Activated CD4-positive, alpha-beta T cell treated with anti-CD3 and anti-CD28 coated beads, Interleukin-2, amount 10 ng/mL, durations not matched to agents 24 days and 14 days (primary cell): ENCODE results near the gene PDK3. TPM values are rescaled to one million over a fixed set of nuclear protein-coding genes. Genes with fewer than 3 reads are reported as not detected.

Experiments used
- DNase-seq: peaks from one replicate; pipeline ENCODE4 v3.0.0; 2022
- H3K27ac Mint-ChIP-seq: one replicate; pipeline ENCODE4 v1.8.0; 2022; ENCODE audit warnings: mild to moderate bottlenecking, mixed read lengths
- H3K27me3 Mint-ChIP-seq: one replicate; pipeline ENCODE4 v1.8.0; 2022; ENCODE audit warnings: mixed read lengths
- H3K36me3 Mint-ChIP-seq: one replicate; pipeline ENCODE4 v1.8.0; 2022; ENCODE audit warnings: low read depth, mild to moderate bottlenecking, mixed read lengths
- H3K4me1 Mint-ChIP-seq: one replicate; pipeline ENCODE4 v1.8.0; 2021; ENCODE audit warnings: mixed read lengths
- H3K4me3 Mint-ChIP-seq: one replicate; pipeline ENCODE4 v1.8.0; 2022; ENCODE audit warnings: mild to moderate bottlenecking, moderate library complexity, mixed read lengths
- H3K9me3 Mint-ChIP-seq: one replicate; pipeline ENCODE4 v1.8.0; 2021; ENCODE audit warnings: mixed read lengths
- intact Hi-C: fragments of 100-400 bp; cut with micrococcal nuclease; formaldehyde crosslinking; loops from one replicate; pipeline ENCODE4 v1.15.1; 2023
- total RNA-seq: library from RNA; stranded (reverse); gene quantifications from 2 replicates; pipeline ENCODE4 v1.2.3, GENCODE V29; 2022

PDK3 gene
- total RNA-seq, 1 donor from 2014 or later = 26.3 TPM

DNA sequence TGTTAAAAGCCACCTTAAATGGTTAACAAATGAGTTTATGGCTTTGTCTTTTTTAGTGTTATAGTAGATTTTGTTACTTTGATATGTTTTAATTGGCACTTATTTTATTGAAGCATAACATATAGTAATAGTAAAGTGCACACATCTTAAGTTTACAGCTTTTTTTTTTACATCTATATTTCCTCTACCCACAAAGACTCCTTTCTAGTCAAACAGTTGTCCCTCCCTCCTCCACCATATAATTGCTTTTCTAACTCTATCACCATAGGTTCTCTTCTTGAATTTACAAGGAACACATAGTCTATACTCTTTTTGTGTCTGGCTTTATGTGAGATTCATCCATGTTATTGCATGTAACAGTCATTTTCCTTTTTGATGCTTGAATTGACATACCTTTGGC lies 71.5 kb downstream of the PDK3 start:
- H3K9me3 Mint-ChIP-seq = no peaks in the 10 kb centered on the region
- intact Hi-C loops = no loop called here
- peaks cover 33% of the 10 kb centered on the region for H3K36me3 Mint-ChIP-seq
- no peaks in the 10 kb centered on the region for H3K4me1 Mint-ChIP-seq
- no peak for DNase-seq
- H3K27ac Mint-ChIP-seq = no peak overlapping the region
- no peak overlapping the region for H3K4me3 Mint-ChIP-seq
- no peaks in the 10 kb centered on the region for H3K27me3 Mint-ChIP-seq

DNA sequence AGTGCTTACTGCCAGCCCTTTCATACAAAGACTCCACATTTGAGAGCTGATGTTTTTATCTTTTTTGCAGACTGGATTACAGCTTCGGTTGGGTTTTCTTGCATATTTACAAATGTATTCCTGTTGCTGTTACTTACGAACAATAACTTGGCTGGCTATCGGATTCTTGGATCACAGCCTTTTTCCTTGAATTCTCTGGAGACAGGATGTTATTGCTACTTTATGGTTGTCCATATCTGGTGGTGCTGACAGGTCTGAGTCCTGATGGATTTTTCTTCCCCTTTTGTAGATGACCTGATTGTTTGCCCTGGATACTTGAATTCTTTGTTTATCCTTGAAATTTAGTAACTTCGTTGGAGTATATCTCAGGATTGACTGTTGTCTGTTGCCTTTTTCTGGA lies 77.7 kb downstream of the PDK3 start:
- peaks cover 22% of the 10 kb centered on the region for H3K36me3 Mint-ChIP-seq
- no peaks in the 10 kb centered on the region for H3K9me3 Mint-ChIP-seq
- no peaks in the 10 kb centered on the region for H3K4me1 Mint-ChIP-seq
- H3K4me3 Mint-ChIP-seq = no peak overlapping the region
- DNase-seq = no peak
- H3K27ac Mint-ChIP-seq = no peak overlapping the region
- no peaks in the 10 kb centered on the region for H3K27me3 Mint-ChIP-seq
- intact Hi-C loops = no loop called here

DNA sequence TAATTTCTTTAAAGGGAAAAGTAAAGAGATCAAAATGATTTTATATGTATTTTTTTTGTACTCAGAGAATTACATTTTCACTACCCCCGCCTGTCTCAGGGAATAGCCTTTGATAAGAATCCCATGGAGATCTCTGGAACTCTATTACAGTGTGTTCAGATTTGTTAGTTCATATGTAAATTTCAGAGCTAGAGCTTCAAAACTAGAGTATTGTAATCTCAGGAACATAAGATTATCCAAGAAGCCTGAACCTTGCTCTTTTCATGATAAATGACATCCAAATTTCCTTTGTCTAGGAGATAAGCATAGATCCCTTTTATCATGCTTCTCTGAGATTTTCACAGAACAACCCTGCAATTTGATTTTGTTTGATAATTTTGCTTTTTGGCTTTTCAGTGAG lies 82.9 kb downstream of the PDK3 start:
- intact Hi-C loops = no loop called here
- Mint-ChIP-seq H3K36me3 (peaks cover 8% of the 10 kb centered on the region), H3K27ac (no peak overlapping the region), H3K4me3 (no peak overlapping the region), H3K9me3 (no peaks in the 10 kb centered on the region), H3K27me3 (no peaks in the 10 kb centered on the region), H3K4me1 (no peaks in the 10 kb centered on the region)
- no peak for DNase-seq

DNA sequence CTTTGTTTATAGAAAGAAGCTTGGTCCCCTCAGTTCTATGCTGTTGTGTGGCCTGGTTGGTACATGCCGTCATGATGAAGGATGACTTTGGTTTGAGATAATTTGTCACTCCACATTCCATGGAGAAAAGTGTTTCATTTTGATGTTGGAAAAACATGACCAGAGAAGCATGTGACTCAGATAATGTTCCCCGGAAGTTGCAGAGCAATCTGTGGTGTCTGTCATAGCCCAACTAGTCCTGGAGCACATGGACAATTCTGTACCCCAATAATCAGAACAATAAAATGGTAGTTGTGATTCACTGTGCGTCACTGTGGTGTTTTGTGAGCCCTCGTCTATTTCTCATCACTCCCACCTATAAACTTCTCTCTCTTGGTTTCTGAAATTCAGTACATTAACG lies 85.1 kb downstream of the PDK3 start:
- no peak for DNase-seq
- no peaks in the 10 kb centered on the region for H3K27me3 Mint-ChIP-seq
- intact Hi-C loops = no loop called here
- H3K4me1 Mint-ChIP-seq = no peaks in the 10 kb centered on the region
- H3K36me3 Mint-ChIP-seq = no peaks in the 10 kb centered on the region
- H3K4me3 Mint-ChIP-seq = no peak overlapping the region
- no peaks in the 10 kb centered on the region for H3K9me3 Mint-ChIP-seq
- no peak overlapping the region for H3K27ac Mint-ChIP-seq

DNA sequence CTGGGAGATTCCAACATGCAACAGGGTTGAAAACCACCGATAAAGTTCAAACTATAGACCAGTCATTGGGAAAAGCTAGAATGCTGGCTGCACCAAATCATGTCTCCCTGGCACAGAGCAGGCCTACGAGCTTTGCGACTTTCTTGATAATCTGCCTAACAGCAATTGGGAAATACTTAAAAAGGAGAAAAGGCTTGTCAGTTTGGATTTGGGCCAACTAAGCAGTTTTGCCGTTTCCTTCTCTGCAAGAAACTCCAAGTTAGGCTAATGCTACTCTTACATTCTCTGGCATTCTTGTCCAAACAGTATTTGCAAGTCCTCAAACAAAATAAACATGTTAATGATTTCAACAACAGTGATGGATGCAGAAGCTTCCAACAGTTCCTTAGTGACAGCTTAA lies 87.9 kb downstream of the PDK3 start:
- intact Hi-C loops = no loop called here
- Mint-ChIP-seq H3K27me3 (no peaks in the 10 kb centered on the region), H3K4me3 (no peak overlapping the region), H3K4me1 (no peaks in the 10 kb centered on the region), H3K27ac (no peak overlapping the region), H3K36me3 (no peaks in the 10 kb centered on the region), H3K9me3 (no peaks in the 10 kb centered on the region)
- DNase-seq = no peak

DNA sequence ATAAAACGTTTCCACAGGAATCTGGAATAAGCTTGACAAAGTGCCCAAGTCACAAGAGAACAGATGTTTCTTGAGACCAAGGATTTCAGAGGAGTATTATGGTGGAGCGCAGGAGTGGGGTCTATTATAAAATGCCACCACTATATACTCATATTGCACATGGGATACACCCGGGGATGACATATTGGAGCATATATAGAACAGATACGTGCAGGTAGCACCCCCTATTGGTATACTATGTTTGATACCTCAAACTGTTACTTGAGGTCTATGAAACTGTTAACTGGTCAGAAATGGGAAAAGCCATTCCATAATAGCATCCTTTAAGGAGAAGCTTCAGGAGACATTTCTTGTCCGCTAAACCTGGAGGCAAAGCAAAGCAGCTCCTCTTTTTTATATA lies 96.0 kb downstream of the PDK3 start:
- no peaks in the 10 kb centered on the region for H3K9me3 Mint-ChIP-seq
- no peaks in the 10 kb centered on the region for H3K27me3 Mint-ChIP-seq
- DNase-seq = no peak
- intact Hi-C loops = no loop called here
- H3K27ac Mint-ChIP-seq = no peak overlapping the region
- H3K4me1 Mint-ChIP-seq = no peaks in the 10 kb centered on the region
- H3K4me3 Mint-ChIP-seq = no peak overlapping the region
- H3K36me3 Mint-ChIP-seq = no peaks in the 10 kb centered on the region

DNA sequence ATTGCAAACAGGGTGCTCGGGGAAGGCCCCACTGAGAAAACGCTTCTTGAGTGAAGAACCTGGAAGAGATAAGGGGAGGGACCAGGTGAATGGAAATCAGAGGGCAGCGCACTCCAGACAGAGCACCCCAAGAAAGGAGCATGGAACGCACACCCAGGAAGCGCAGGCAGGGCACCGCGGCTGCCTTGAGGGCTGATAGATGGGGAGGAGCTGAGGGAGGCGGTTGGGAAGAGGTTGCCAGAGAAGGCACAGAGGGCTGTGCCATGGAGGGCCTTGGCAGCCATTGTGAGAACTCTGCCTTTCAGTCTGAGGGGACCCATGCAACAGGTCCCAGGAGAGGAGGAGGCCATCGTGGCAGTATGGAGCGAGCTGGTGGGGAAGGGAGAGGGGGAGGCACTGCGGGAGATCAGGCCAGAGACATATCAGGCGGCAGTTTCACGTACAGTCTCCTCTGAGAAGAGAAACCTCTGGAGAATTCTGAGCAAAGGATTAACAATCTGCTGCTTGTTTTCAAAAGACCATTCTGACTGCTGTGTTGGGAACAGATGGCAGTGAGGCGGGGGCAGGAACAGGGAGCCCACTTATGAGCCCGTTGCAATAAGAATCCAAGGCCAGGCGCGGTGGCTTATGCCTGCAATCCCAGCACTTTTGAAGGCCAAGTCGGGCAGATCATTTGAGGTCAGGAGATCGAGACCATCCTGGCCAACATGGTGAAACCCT lies 98.4 kb downstream of the PDK3 start:
- Mint-ChIP-seq H3K9me3 (no peaks in the 10 kb centered on the region), H3K4me3 (no peak overlapping the region), H3K4me1 (no peaks in the 10 kb centered on the region), H3K27me3 (no peaks in the 10 kb centered on the region), H3K27ac (no peak overlapping the region), H3K36me3 (no peaks in the 10 kb centered on the region)
- DNase-seq = no peak
- intact Hi-C loops = no loop called here

DNA sequence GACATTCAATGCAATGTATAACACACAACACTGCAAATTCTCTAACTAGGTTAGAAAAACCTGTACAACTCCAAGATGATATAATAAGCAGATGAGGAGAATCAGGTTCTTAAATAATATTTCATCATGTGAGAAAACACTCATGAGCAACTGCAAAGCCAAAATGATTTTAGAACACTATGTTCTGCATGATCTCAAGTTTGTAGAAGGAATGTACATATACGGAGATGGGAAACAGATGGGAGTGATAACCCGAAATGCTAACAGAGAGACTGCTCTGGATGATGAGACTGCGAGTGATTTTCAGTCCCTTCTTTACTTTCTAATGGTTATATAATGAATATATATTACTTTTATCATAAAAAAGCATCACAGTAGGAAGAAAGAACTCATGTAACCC lies 101.2 kb downstream of the PDK3 start:
- Mint-ChIP-seq H3K4me3 (no peak overlapping the region), H3K27me3 (no peaks in the 10 kb centered on the region), H3K36me3 (no peaks in the 10 kb centered on the region), H3K4me1 (no peaks in the 10 kb centered on the region), H3K27ac (no peak overlapping the region), H3K9me3 (no peaks in the 10 kb centered on the region)
- intact Hi-C loops = no loop called here
- no peak for DNase-seq

DNA sequence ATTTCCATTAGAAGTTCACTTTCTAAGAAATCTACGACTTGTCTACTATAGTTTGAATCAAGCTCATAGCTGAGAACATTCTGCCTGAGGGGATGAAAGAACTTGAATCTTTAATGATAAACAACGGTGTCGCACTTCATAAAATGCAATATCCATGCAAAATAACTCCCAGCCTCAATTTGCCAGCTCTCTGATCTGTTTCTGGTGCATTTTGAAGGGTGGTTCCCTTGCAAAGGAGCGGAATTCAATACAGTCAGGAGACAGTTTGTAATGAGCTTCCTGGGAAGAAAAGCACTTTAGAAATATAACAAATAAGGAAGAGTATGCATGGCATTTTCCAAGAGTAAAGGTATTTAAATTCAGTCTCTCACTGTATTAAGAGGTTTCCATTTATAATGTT lies 102.1 kb downstream of the PDK3 start:
- no peak for DNase-seq
- Mint-ChIP-seq H3K9me3 (no peaks in the 10 kb centered on the region), H3K36me3 (no peaks in the 10 kb centered on the region), H3K27ac (no peak overlapping the region), H3K4me3 (no peak overlapping the region), H3K27me3 (no peaks in the 10 kb centered on the region), H3K4me1 (no peaks in the 10 kb centered on the region)
- intact Hi-C loops = no loop called here

DNA sequence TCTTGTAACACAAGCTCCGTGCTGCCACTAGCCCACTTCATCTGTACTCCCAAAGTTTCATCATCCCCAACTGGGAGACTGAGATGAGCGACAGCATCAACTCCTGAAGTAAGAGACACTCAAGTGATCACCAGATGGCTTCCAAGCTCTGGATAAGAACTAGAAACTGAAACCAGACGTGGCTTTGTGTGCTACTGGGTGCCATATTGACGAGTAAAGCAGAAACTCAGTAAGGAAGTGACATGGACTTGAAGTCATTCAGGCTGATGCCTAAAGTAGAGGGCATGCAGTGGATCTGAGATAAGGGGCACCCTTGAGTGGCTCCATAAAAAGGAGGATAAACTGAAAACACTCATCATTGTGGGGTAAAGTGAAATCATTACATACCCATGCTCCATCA lies 109.7 kb downstream of the PDK3 start:
- Mint-ChIP-seq H3K27ac (no peak overlapping the region), H3K36me3 (no peaks in the 10 kb centered on the region), H3K27me3 (no peaks in the 10 kb centered on the region), H3K4me1 (no peaks in the 10 kb centered on the region), H3K4me3 (no peak overlapping the region), H3K9me3 (no peaks in the 10 kb centered on the region)
- no peak for DNase-seq
- intact Hi-C loops = no loop called here

DNA sequence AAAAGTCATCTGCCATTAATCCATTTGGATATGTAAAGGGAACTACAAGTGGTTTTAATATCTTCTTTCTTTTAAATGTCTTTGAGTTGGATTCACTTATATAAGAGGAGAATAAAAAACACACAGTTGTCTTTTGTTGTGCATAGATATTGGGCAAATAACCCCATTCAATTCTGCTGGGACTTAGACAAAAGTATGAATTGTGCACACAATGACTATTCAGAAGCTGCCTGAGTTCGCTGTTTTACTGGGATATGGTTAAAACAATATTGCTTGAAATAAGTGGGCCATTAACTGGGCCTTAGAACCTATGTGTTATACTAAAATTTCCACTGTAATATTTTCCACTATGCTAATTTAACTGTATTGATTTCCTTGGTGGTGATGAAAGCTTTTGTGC lies 110.4 kb downstream of the PDK3 start:
- Mint-ChIP-seq H3K4me3 (no peak overlapping the region), H3K4me1 (no peaks in the 10 kb centered on the region), H3K36me3 (no peaks in the 10 kb centered on the region), H3K27me3 (no peaks in the 10 kb centered on the region), H3K27ac (no peak overlapping the region), H3K9me3 (no peaks in the 10 kb centered on the region)
- no peak for DNase-seq
- intact Hi-C loops = no loop called here

DNA sequence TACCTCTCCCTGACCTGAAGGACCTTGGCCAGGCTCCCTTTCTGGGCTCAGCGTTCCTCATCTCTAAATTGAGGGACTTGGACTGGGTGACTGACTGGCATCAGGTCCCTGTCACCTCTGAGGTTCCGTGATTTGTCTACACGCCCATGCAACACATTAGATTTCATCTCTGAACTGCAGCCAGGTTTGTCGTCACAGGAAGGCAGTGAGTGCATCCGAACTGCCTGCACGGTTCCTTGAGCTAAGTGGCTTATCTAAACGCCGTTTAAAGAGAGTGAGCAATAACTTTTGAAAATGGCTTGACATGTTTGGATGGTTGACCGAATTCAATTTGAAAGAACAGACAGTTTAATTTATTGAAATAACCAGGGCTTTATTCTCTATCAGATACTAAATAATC lies 112.0 kb downstream of the PDK3 start:
- Mint-ChIP-seq H3K36me3 (no peaks in the 10 kb centered on the region), H3K4me3 (no peak overlapping the region), H3K4me1 (no peaks in the 10 kb centered on the region), H3K27ac (no peak overlapping the region), H3K27me3 (no peaks in the 10 kb centered on the region), H3K9me3 (no peaks in the 10 kb centered on the region)
- intact Hi-C loops = no loop called here
- DNase-seq = no peak

Other genes with a start within 250 kb of the PDK3 start
- gene SUPT20HL2, start 151.2 kb upstream of the PDK3 start, total RNA-seq = 0.09 TPM in 1 of 2 replicates, not detected in the other
- not detected in 2 replicates for gene SUPT20HL1, start 104.6 kb upstream of the PDK3 start, total RNA-seq
- gene PCYT1B, start 182.1 kb downstream of the PDK3 start, total RNA-seq = 0.05 and 0.14 TPM in 2 replicates
- gene POLA1, start 228.6 kb downstream of the PDK3 start, total RNA-seq = 41.3 and 42.6 TPM in 2 replicates